OCI-LY7 (cell line): ENCODE results near the gene AEBP2. TPM values are rescaled to one million over a fixed set of nuclear protein-coding genes. Genes with fewer than 3 reads are reported as not detected.

Source experiments
- BruUV-seq: library from RNA; stranded (reverse); fragments of 400-500 nt; replicated peaks from 2 replicates; lab custom pipeline; 2021; lab: Mats Ljungman, UMichigan
- CTCF ChIA-PET: fragments of 300-600 bp; sonication (Branson Sonifier 250); formaldehyde crosslinking; loops from one replicate; lab custom pipeline; 2022; ENCODE audit warnings: antibody characterized with exemption; ENCODE audit not compliant: unreplicated experiment; lab: Charles Lee
- POLR2A ChIA-PET: fragments of 300-600 bp; sonication (Branson Sonifier 250); formaldehyde crosslinking; loops from one replicate; lab custom pipeline; 2022; ENCODE audit warnings: antibody characterized with exemption; lab: Charles Lee
- DNase-seq: peaks from one replicate; pipeline ENCODE4 v3.0.0-alpha.2; 2015; ENCODE audit warnings: low spot score
- H2AFZ ChIP-seq: fragments of 200-600 bp; sonication (generic), shearing (Covaris generic); 2 replicates; pipeline ENCODE4 v1.6.1; 2014; ENCODE audit warnings: mild to moderate bottlenecking, antibody characterized with exemption, low read length, moderate library complexity
- H3K27ac ChIP-seq: fragments of 200-600 bp; sonication (generic); 2 replicates; pipeline ENCODE4 v1.5.1; 2014; ENCODE audit warnings: mixed run types, low read depth, mild to moderate bottlenecking, moderate library complexity, low read length, inconsistent platforms; ENCODE audit not compliant: poor library complexity, severe bottlenecking
- H3K36me3 ChIP-seq: fragments of 200-600 bp; sonication (generic); 2 replicates; pipeline ENCODE4 v1.6.1; 2014; ENCODE audit warnings: mild to moderate bottlenecking, antibody characterized with exemption, low read length, moderate library complexity, mixed read lengths; ENCODE audit not compliant: insufficient read depth
- H3K4me1 ChIP-seq: fragments of 200-600 bp; sonication (generic); 2 replicates; pipeline ENCODE4 v1.5.1; 2014; ENCODE audit warnings: mild to moderate bottlenecking, low read length; ENCODE audit not compliant: insufficient read depth, poor library complexity, severe bottlenecking
- H3K4me2 ChIP-seq: fragments of 200-600 bp; sonication (generic); 2 replicates; pipeline ENCODE4 v1.6.1; 2014; ENCODE audit warnings: mild to moderate bottlenecking, low read length
- H3K4me3 ChIP-seq: fragments of 200-600 bp; sonication (generic); 2 replicates; pipeline ENCODE4 v1.5.1; 2014; ENCODE audit warnings: mild to moderate bottlenecking, low read depth, low read length; ENCODE audit not compliant: poor library complexity, severe bottlenecking
- H3K79me2 ChIP-seq: fragments of 200-600 bp; sonication (generic); 2 replicates; pipeline ENCODE4 v1.6.1; 2016; ENCODE audit warnings: low read depth, mild to moderate bottlenecking, low read length, moderate library complexity, mixed read lengths; ENCODE audit not compliant: insufficient read depth
- H3K9me2 ChIP-seq: fragments of 200-600 bp; sonication (generic); 2 replicates; pipeline ENCODE4 v1.6.1; 2016; ENCODE audit warnings: mild to moderate bottlenecking, low read length, mixed read lengths; ENCODE audit not compliant: insufficient read depth
- H3K9me3 ChIP-seq: fragments of 200-600 bp; sonication (generic); 2 replicates; pipeline ENCODE4 v1.6.1; 2014; ENCODE audit warnings: mild to moderate bottlenecking, mixed run types, low read length, mixed read lengths
- H4K20me1 ChIP-seq: fragments of 200-600 bp; sonication (generic); 2 replicates; pipeline ENCODE4 v1.6.1; 2014; ENCODE audit warnings: mild to moderate bottlenecking, antibody characterized with exemption, low read length, moderate library complexity, mixed read lengths; ENCODE audit not compliant: insufficient read depth
- EZH2phosphoT487 ChIP-seq: fragments of 200-600 bp; sonication (generic); IDR thresholded peaks from 2 replicates; pipeline ENCODE4 v1.6.1; 2018; ENCODE audit warnings: low read depth, borderline replicate concordance, mild to moderate bottlenecking, mixed run types, antibody characterized with exemption, low read length, moderate library complexity, mixed read lengths
- intact Hi-C: fragments of 100-400 bp; cut with micrococcal nuclease; formaldehyde crosslinking; loops from one replicate; pipeline ENCODE4 v1.10.0; 2022; ENCODE audit not compliant: unreplicated experiment
- total RNA-seq, 2 experiments: library from RNA; depleted of rRNA in 1 of 2; stranded (reverse); fragments of >200 nt in 1 of 2; shearing (Covaris generic) in 1 of 2; gene quantifications; 2 replicates each; pipeline ENCODE4 v1.2.3, GENCODE V29; 2014 to 2022
- TF ChIP-seq, protein P1 (sequence below): fragments of 200-600 bp; sonication (generic); conservative IDR thresholded peaks from 2 replicates; pipeline ENCODE4 v1.5.1; 2014; ENCODE audit warnings: mild to moderate bottlenecking, antibody characterized with exemption, low read length, moderate library complexity, mixed read lengths

AEBP2 gene
- total RNA-seq, 2 experiments from 2014 or later, result 21.5 to 59.7 TPM

DNA sequence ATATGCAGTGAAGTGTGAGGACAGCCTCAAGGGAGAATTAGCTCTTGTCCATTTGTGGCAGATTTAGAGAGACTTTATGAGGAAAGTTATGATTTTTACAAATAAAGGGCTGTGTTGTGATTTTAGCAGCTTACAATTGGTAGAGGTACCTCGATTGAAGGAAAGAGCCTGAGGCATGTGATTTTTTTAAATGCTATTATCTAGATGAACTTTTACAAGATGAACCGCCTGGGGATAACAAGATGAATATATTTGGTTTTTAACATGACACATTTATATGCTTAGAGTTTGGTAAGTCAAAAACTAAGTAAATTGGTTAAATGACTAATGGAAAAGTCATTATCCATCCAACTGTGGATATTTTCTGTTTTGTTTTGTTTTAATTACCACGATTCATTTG lies 52.6 kb downstream of the AEBP2 start:
- Histone ChIP-seq H3K9me3 (no peaks in the 10 kb centered on the region), H3K27ac (no peak overlapping the region), H3K79me2 (peaks cover 74% of the 10 kb centered on the region), H3K4me1 (no peaks in the 10 kb centered on the region), H3K4me2 (no peak overlapping the region), H3K9me2 (no peaks in the 10 kb centered on the region), H4K20me1 (no peaks in the 10 kb centered on the region), H3K4me3 (no peak overlapping the region), H2AFZ (no peak overlapping the region), H3K36me3 (peaks cover 83% of the 10 kb centered on the region)
- TF ChIP-seq, protein P1, sequence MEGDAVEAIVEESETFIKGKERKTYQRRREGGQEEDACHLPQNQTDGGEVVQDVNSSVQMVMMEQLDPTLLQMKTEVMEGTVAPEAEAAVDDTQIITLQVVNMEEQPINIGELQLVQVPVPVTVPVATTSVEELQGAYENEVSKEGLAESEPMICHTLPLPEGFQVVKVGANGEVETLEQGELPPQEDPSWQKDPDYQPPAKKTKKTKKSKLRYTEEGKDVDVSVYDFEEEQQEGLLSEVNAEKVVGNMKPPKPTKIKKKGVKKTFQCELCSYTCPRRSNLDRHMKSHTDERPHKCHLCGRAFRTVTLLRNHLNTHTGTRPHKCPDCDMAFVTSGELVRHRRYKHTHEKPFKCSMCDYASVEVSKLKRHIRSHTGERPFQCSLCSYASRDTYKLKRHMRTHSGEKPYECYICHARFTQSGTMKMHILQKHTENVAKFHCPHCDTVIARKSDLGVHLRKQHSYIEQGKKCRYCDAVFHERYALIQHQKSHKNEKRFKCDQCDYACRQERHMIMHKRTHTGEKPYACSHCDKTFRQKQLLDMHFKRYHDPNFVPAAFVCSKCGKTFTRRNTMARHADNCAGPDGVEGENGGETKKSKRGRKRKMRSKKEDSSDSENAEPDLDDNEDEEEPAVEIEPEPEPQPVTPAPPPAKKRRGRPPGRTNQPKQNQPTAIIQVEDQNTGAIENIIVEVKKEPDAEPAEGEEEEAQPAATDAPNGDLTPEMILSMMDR, result no peak
- no peak for TF ChIP-seq EZH2phosphoT487
- intact Hi-C loops, result no loop called here
- CTCF ChIA-PET, result no interaction called here
- BruUV-seq, result no TSS peak
- POLR2A ChIA-PET, result interaction anchor here (0.6 kb wide), 1 partner anchor 39 kb away, joined by 4 read pairs; no protein-coding TSS in a partner anchor
- DNase-seq, result no peak

- POLR2A ChIA-PET, result interaction anchor here (0.7 kb wide), 1 partner anchor 40 kb away, joined by 3 read pairs; no protein-coding TSS in a partner anchor
- CTCF ChIA-PET, result no interaction called here
- no TSS peak for BruUV-seq
- DNase-seq, result no peak
- Histone ChIP-seq H3K27ac (no peak overlapping the region), H3K36me3 (peaks cover 91% of the 10 kb centered on the region), H3K4me2 (no peak overlapping the region), H3K9me3 (no peaks in the 10 kb centered on the region), H3K9me2 (no peaks in the 10 kb centered on the region), H3K4me1 (no peaks in the 10 kb centered on the region), H3K4me3 (no peak overlapping the region), H3K79me2 (peaks cover 47% of the 10 kb centered on the region), H4K20me1 (no peaks in the 10 kb centered on the region), H2AFZ (no peak overlapping the region)
- intact Hi-C loops, result no loop called here
- no peak for TF ChIP-seq EZH2phosphoT487
- TF ChIP-seq, protein P1, result no peak
Observed at GRCh38 chr12:19496219-19496878, 57.1 kb downstream of the AEBP2 start.

GRCh38 chr12:19498099-19498498 lies 58.8 kb downstream of the AEBP2 start:
- intact Hi-C loops, result no loop called here
- no peak for DNase-seq
- TF ChIP-seq EZH2phosphoT487, result no peak
- TF ChIP-seq, protein P1, result no peak
- POLR2A ChIA-PET, result no interaction called here
- CTCF ChIA-PET, result interaction anchor here (0.6 kb wide), 1 partner anchor 58 kb away, joined by 3 read pairs; no protein-coding TSS in a partner anchor
- H4K20me1 ChIP-seq, result no peaks in the 10 kb centered on the region
- no peaks in the 10 kb centered on the region for H3K9me3 ChIP-seq
- peaks cover 33% of the 10 kb centered on the region; the same call in 1 of the 2 replicates for H3K79me2 ChIP-seq
- no peaks in the 10 kb centered on the region for H3K4me1 ChIP-seq
- no peak overlapping the region for H3K4me2 ChIP-seq
- no peak overlapping the region for H2AFZ ChIP-seq
- H3K4me3 ChIP-seq, result no peak overlapping the region
- no peak overlapping the region for H3K27ac ChIP-seq
- H3K36me3 ChIP-seq, result peaks cover 93% of the 10 kb centered on the region
- H3K9me2 ChIP-seq, result no peaks in the 10 kb centered on the region
- BruUV-seq, result no TSS peak
